Measurements from ENCODE around the gene WDR54. TPM values are rescaled to one million over a fixed set of nuclear protein-coding genes. Genes with fewer than 3 reads are reported as not detected.

Gene WDR54
- total and polyA plus RNA-seq, 10 of the 15 experiments (the other 5 are each of a cell fraction or from before 2014, with no cell fraction given): 38.2 to 116 (median 89.1) TPM

- peak; percentile 25; the same call in 1 of the 2 replicates for TF ChIP-seq PKNOX1 (IDR thresholded peaks at IDR 0.05)
Observed at GRCh38 chr2:74399785-74400184, 21.7 kb upstream of the WDR54 start (continued).

DNA sequence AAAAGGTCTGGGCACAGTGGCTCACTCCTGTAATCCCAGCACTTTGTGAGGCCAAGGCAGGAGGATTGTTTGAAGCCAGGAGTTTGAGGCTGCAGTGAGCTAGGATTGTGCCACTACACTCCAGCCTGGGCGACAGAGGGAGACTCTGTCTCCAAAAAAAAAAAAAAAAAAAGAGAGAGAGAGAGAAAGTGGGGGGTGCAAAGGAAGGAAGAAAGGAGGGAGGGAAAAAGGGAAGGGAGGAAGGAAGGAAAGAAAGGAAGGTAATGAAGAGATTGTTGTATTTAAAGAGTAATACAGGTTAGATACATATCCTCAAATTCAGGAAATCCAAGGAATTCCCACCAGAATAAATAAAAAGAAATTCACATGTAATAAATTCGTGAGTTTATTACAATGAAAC is 19.6 kb upstream of the WDR54 start:
- FAIRE-seq: no peak

More for the DNA sequence above, 19.6 kb upstream of the WDR54 start:
- H3K4me1 ChIP-seq (ENCODE audit: control insufficient read depth, insufficient read depth, low read length): peaks cover 5% of the 10 kb centered on the region; the same call in 1 of the 2 replicates
- no peaks in the 10 kb centered on the region for H3K36me3 ChIP-seq (ENCODE audit: control insufficient read depth in 2 of 2, insufficient read depth in 2 of 2, low read length in 1 of 2)
- CTCF ChIA-PET: interaction anchor here (0.6 to 3.5 kb wide), 13 partner anchors 11 to 574 kb away, joined by 3 to 37 read pairs (median 4); no protein-coding TSS in a partner anchor
- H3K27me3 ChIP-seq (replicated peaks in 1 of 2; ENCODE audit: control insufficient read depth in 2 of 2, insufficient read depth in 2 of 2, low read length in 1 of 2): no peaks in the 10 kb centered on the region
- DNase-seq (ENCODE audit: low read depth, low spot score): no peak
- H3K4me3 ChIP-seq: no peak overlapping the region
- no peak overlapping the region for H3K4me2 ChIP-seq (ENCODE audit: control insufficient read depth, insufficient read depth)
- SMC1A ChIA-PET (ENCODE audit: uncharacterized antibody, unreplicated experiment): interaction anchor here (0.6 to 3.2 kb wide), 10 partner anchors 8 to 578 kb away, joined by 3 to 16 read pairs (median 3); no protein-coding TSS in a partner anchor
- no peaks in the 10 kb centered on the region for H3K9me3 ChIP-seq (replicated peaks; ENCODE audit: control insufficient read depth, insufficient read depth, low read length)
- RAD21 ChIA-PET (ENCODE audit: unreplicated experiment): interaction anchor here (1.1 to 3.3 kb wide), 6 partner anchors 11 to 578 kb away, joined by 3 to 13 read pairs (median 5); no protein-coding TSS in a partner anchor
- H3K27ac ChIP-seq (ENCODE audit: control insufficient read depth, insufficient read depth): no peak overlapping the region
- POLR2A ChIA-PET: interaction anchor here (0.6 kb wide), 1 partner anchor 11 kb away, joined by 3 read pairs; no protein-coding TSS in a partner anchor
- whole genome bisulfite sequencing (ENCODE audit: insufficient coverage, insufficient replicate concordance, low lambda C conversion rate, missing lambda C conversion rate): 0% methylated on average over 1 of the region's 2 CpGs
- no TSS peak for BruUV-seq (replicated peaks)
- ATAC-seq: no peak
- intact Hi-C loops (cut with micrococcal nuclease; ENCODE audit: unreplicated experiment) (loop anchor here (5.0 kb wide), 1 partner anchor 185 kb away; no protein-coding TSS in a partner anchor), in situ Hi-C loops (cut with MboI) (no loop called here)
- H3K79me2 ChIP-seq (ENCODE audit: control insufficient read depth, insufficient read depth, low read length): no peaks in the 10 kb centered on the region
- H3K9ac ChIP-seq (ENCODE audit: control insufficient read depth, insufficient read depth, low read length): no peak overlapping the region
- no peak overlapping the region for H2AFZ ChIP-seq (ENCODE audit: control insufficient read depth, low read depth, low read length)
- TF ChIP-seq RCOR1 (conservative IDR thresholded peaks at IDR 0.05; ENCODE audit: low read depth, low read length) (no peak), CREB1 (IDR thresholded peaks at IDR 0.05; ENCODE audit: low read depth) (no peak), ETV6 (conservative IDR thresholded peaks at IDR 0.05 in 1 of 2, IDR thresholded peaks at IDR 0.05 in 1 of 2; ENCODE audit: borderline replicate concordance in 1 of 2, low read depth in 1 of 2) (no peak), SREBF1 (IDR thresholded peaks at IDR 0.05; ENCODE audit: low read length) (no peak), BCL11A (IDR thresholded peaks at IDR 0.05; ENCODE audit: low read depth, low read length) (no peak), REST (IDR thresholded peaks at IDR 0.05; ENCODE audit: low read depth, low read length) (no peak)
- H4K20me1 ChIP-seq (ENCODE audit: control insufficient read depth, insufficient read depth): no peaks in the 10 kb centered on the region

All from GM12878 (cell line).